ENCODE data around the gene CDCA7.

- TF ChIP-seq EZH2 (IDR thresholded peaks at IDR 0.05; ENCODE audit: borderline replicate concordance, low read length) = no peak
- TF ChIP-seq, protein P1, sequence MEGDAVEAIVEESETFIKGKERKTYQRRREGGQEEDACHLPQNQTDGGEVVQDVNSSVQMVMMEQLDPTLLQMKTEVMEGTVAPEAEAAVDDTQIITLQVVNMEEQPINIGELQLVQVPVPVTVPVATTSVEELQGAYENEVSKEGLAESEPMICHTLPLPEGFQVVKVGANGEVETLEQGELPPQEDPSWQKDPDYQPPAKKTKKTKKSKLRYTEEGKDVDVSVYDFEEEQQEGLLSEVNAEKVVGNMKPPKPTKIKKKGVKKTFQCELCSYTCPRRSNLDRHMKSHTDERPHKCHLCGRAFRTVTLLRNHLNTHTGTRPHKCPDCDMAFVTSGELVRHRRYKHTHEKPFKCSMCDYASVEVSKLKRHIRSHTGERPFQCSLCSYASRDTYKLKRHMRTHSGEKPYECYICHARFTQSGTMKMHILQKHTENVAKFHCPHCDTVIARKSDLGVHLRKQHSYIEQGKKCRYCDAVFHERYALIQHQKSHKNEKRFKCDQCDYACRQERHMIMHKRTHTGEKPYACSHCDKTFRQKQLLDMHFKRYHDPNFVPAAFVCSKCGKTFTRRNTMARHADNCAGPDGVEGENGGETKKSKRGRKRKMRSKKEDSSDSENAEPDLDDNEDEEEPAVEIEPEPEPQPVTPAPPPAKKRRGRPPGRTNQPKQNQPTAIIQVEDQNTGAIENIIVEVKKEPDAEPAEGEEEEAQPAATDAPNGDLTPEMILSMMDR (IDR thresholded peaks at IDR 0.05; ENCODE audit: low read length) = no peak
These were observed 4.3 kb upstream of the CDCA7 start for GRCh38 chr2:173350383-173350782.

All from OCI-LY1 (cell line).